Activated CD8-positive, alpha-beta memory T cell treated with anti-CD3 and anti-CD28 coated beads for 36 hours (primary cell): ENCODE results near the gene HIPK1. TPM values are rescaled to one million over a fixed set of nuclear protein-coding genes. Genes with fewer than 3 reads are reported as not detected.

Experiments used
- CTCF ChIA-PET: fragments of 350-600 bp; sonication (Branson Sonifier 250); formaldehyde crosslinking; loops from one replicate; lab custom pipeline; 2021; ENCODE audit warnings: antibody characterized with exemption; lab: Charles Lee
- POLR2A ChIA-PET: fragments of 350-600 bp; sonication (Branson Sonifier 250); formaldehyde crosslinking; loops from one replicate; lab custom pipeline; 2021; ENCODE audit warnings: antibody characterized with exemption; lab: Charles Lee
- total RNA-seq, 2 experiments: library from RNA; stranded (reverse); gene quantifications; one replicate each; pipeline ENCODE4 v1.2.3, GENCODE V29; 2021

The HIPK1 gene
- total RNA-seq, 2 experiments from 2014 or later = 60.7 to 61.7 TPM

GRCh38 chr1:113934511-113935055, 5.5 kb downstream of the HIPK1 start:
- ChIA-PET POLR2A (no interaction called here), CTCF (no interaction called here)

- POLR2A ChIA-PET = interaction anchor here (0.6 to 0.7 kb wide), 2 partner anchors 16 to 55 kb away, joined by 3 to 7 read pairs; no protein-coding TSS in a partner anchor
- CTCF ChIA-PET = no interaction called here
These were observed 6.1 kb downstream of the HIPK1 start for GRCh38 chr1:113935176-113935575.

DNA sequence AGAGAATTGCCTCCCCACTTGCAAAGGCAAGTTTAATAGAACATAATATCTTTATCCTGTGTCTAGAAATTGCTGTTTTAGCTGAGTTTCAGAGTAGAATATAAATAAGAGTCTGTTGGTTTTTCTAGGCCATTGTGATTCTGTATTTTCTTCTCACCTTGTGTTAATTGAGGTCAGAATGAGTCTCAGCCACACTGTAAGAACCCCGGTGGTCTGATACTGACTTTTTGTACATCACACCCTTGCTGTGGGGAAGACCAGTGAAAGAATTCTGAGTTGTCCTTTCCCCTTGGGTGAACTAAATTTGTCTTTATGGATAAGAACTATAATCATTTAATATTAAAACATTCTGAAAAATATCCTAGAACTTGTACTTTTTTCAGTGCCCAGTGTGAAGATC, 6.8 kb downstream of the HIPK1 start:
- CTCF ChIA-PET = no interaction called here
- POLR2A ChIA-PET = interaction anchor here (0.7 kb wide), 1 partner anchor 55 kb away, joined by 3 read pairs; no protein-coding TSS in a partner anchor

DNA sequence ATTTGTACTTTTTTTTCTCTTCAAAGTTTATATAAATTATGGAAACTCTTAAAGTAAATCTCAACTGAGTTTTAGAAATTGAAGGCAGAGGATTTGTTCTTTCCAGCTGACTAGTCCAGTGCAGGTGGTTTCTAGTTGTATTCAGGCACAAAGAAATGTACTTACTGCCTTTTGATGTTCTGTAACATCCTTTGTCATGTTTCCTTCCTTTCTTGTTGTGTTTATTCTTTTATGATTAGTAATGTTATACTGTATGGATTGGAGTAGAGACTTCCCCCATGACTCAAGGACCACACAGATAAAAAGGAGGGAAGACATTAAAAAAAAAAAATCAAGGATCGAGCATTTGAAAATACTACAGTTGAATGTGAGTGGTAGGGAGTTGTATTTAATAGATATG, 8.0 kb downstream of the HIPK1 start:
- ChIA-PET POLR2A (no interaction called here), CTCF (no interaction called here)

- ChIA-PET CTCF (interaction anchor here (0.7 kb wide), 2 partner anchors 15 to 23 kb away, joined by 3 read pairs; no protein-coding TSS in a partner anchor), POLR2A (interaction anchor here (0.7 kb wide), 1 partner anchor 24 kb away, joined by 5 read pairs; no protein-coding TSS in a partner anchor)
These were observed 9.1 kb downstream of the HIPK1 start for GRCh38 chr1:113938192-113938591.

DNA sequence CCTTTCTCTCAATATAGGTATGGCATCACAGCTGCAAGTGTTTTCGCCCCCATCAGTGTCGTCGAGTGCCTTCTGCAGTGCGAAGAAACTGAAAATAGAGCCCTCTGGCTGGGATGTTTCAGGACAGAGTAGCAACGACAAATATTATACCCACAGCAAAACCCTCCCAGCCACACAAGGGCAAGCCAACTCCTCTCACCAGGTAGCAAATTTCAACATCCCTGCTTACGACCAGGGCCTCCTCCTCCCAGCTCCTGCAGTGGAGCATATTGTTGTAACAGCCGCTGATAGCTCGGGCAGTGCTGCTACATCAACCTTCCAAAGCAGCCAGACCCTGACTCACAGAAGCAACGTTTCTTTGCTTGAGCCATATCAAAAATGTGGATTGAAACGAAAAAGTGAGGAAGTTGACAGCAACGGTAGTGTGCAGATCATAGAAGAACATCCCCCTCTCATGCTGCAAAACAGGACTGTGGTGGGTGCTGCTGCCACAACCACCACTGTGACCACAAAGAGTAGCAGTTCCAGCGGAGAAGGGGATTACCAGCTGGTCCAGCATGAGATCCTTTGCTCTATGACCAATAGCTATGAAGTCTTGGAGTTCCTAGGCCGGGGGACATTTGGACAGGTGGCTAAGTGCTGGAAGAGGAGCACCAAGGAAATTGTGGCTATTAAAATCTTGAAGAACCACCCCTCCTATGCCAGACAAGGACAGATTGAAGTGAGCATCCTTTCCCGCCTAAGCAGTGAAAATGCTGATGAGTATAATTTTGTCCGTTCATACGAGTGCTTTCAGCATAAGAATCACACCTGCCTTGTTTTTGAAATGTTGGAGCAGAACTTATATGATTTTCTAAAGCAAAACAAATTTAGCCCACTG, 11.5 kb downstream of the HIPK1 start:
- CTCF ChIA-PET = interaction anchor here (0.6 to 1.6 kb wide), 4 partner anchors 9 to 205 kb away, joined by 4 to 5 read pairs (median 4); no protein-coding TSS in a partner anchor

GRCh38 chr1:113941245-113941559, 12.1 kb downstream of the HIPK1 start:
- CTCF ChIA-PET = interaction anchor here (1.3 to 1.6 kb wide), 3 partner anchors 10 to 22 kb away, joined by 4 to 5 read pairs (median 5); no protein-coding TSS in a partner anchor

More for the DNA sequence above, 11.5 kb downstream of the HIPK1 start:
- POLR2A ChIA-PET = interaction anchor here (1.1 to 1.9 kb wide), 2 partner anchors 10 to 36 kb away, joined by 4 to 12 read pairs; no protein-coding TSS in a partner anchor

DNA sequence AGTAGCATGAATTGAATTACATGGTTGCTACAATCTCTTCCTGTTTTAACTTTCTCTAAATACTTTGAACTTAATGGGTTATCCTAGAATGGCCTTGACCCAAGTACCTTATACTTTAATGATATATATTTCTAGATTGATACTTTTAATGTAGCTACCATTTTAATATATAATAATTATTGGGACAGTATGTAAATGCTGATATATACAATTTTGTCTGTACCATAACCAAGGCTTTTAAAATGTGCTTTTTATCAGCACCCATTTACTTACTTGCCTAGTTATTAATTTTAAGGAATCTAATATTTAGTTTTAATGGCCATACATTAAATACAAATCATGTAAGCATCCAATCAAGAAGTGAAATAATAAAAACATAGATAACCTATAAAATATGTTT, 13.4 kb downstream of the HIPK1 start:
- POLR2A ChIA-PET = no interaction called here
- CTCF ChIA-PET = no interaction called here

More at GRCh38 chr1:113941245-113941559, 12.1 kb downstream of the HIPK1 start:
- POLR2A ChIA-PET = interaction anchor here (1.1 to 1.9 kb wide), 2 partner anchors 10 to 37 kb away, joined by 4 to 12 read pairs; no protein-coding TSS in a partner anchor

GRCh38 chr1:113943028-113943811, 14.1 kb downstream of the HIPK1 start:
- POLR2A ChIA-PET = no interaction called here
- CTCF ChIA-PET = no interaction called here

DNA sequence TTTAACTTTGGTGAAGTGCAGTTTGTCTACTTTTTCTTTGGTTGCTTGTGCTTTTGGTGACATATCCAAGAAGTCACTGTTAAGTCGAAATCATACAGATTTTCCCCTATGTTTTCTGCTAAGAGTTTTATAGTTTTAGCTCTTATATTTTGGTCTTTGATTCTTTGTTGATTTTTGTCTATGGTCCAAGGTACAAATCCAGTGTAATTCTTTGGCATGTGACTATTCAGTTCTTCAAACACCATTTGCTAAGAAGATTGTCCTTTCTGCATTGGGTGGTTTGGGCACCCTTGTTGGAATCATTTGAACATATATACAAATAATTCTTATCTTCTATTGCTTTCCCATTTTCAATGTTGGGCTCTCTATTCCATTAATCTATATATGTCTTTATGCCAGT, 16.2 kb downstream of the HIPK1 start:
- ChIA-PET POLR2A (no interaction called here), CTCF (no interaction called here)

- ChIA-PET POLR2A (interaction anchor here (0.6 to 2.4 kb wide), 2 partner anchors 16 to 683 kb away, joined by 3 to 15 read pairs; partner anchors contain the start of gene HIPK1), CTCF (no interaction called here)
These were observed 17.0 kb downstream of the HIPK1 start for GRCh38 chr1:113946112-113946511.

DNA sequence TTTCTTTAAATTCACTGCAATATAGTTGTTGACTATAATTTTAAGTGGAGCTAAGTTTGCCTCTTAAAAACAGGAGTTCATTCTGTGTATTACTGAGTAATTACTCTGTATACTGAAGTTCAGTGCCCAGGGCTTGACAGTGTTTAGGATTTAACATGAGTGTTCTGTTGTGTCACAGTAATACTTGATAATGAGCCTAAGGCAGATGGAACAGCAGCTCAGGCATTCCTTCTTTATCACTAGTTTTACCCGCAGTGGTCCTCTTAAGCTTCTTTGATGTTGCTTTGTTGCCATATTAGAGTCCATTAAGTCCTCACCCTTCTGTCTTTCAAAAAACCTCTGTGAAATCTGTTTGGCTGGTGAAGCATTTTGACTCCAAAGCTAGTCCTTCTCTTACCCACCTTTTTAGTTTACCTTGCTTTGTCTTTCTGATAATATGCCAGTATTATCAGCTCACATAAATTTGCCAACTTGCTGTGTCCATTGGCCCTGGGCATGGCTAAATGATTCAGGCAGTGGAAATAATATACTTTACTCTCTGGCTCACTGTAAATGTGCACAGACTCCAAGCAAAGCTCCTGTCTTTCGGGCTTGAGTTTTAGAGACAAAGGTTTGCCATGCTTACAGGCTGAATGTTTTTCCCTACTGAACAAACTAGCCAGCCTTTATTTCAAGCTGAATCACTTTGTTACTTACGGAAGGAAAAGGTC, 17.7 kb downstream of the HIPK1 start:
- CTCF ChIA-PET = interaction anchor here (0.6 to 1.2 kb wide), 4 partner anchors 10 to 187 kb away, joined by 3 to 4 read pairs (median 3); no protein-coding TSS in a partner anchor
- POLR2A ChIA-PET = interaction anchor here (1.8 to 2.4 kb wide), 2 partner anchors 17 to 43 kb away, joined by 4 to 15 read pairs; partner anchors contain the start of genes AP4B1 and HIPK1

- ChIA-PET POLR2A (interaction anchor here (0.5 to 2.4 kb wide), 3 partner anchors 18 to 564 kb away, joined by 4 to 15 read pairs (median 4); partner anchors contain the start of genes AP4B1 and HIPK1), CTCF (interaction anchor here (1.0 to 1.2 kb wide), 3 partner anchors 9 to 17 kb away, joined by 3 read pairs; no protein-coding TSS in a partner anchor)
These were observed 18.4 kb downstream of the HIPK1 start for GRCh38 chr1:113947388-113948107.

- POLR2A ChIA-PET = interaction anchor here (1.8 to 2.4 kb wide), 2 partner anchors 18 to 44 kb away, joined by 4 to 15 read pairs; partner anchors contain the start of genes AP4B1 and HIPK1
These were observed 19.0 kb downstream of the HIPK1 start for GRCh38 chr1:113948151-113948550.

DNA sequence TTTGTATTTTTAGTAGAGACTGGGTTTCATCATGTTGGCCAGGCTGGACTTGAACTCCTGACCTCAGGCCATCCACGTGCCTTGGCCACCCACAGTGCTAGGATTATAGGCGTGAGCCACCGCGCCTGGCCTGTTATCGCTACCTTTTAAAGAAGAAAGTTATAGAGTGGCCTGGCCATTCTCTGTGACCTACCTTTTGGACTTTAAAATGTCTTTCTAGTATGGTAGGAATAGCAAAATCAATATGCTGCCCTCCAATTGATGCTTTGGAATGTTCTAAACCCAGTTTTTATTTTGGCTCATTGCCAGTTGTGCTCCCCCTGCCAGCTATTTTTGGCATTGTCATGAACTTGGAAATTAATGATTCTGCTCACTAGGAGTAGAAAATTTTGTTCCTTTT, 19.9 kb downstream of the HIPK1 start:
- CTCF ChIA-PET = interaction anchor here (0.6 to 1.1 kb wide), 3 partner anchors 19 to 71 kb away, joined by 3 read pairs; partner anchors contain the start of gene HIPK1
- POLR2A ChIA-PET = interaction anchor here (0.5 kb wide), 1 partner anchor 41 kb away, joined by 3 read pairs; no protein-coding TSS in a partner anchor

More at GRCh38 chr1:113948151-113948550, 19.0 kb downstream of the HIPK1 start:
- CTCF ChIA-PET = interaction anchor here (0.6 to 1.2 kb wide), 4 partner anchors 8 to 47 kb away, joined by 3 read pairs; partner anchors contain the start of gene HIPK1

DNA sequence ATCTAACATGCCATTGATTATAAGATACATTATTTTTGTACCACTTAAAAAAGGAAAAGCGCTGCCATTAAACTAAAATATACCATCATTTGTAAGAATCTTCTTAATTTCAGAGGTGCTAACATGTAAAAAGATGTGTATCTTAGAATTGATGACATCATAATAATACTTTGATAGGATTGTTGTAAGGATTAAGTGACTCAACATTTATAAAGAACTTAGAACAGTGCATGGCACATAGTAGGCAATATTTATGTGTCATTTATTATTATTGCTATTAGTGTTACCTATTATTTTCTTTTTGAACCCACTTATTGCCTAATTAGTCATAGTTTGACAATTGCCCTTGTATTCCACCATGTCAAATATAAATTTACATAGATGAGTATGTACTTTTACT, 21.8 kb downstream of the HIPK1 start:
- ChIA-PET CTCF (interaction anchor here (1.0 kb wide), 3 partner anchors 10 to 30 kb away, joined by 3 to 5 read pairs (median 3); no protein-coding TSS in a partner anchor), POLR2A (no interaction called here)

- POLR2A ChIA-PET = interaction anchor here (0.6 to 0.7 kb wide), 2 partner anchors 16 to 19 kb away, joined by 7 read pairs; no protein-coding TSS in a partner anchor
- CTCF ChIA-PET = interaction anchor here (0.7 to 1.2 kb wide), 5 partner anchors 11 to 342 kb away, joined by 3 to 6 read pairs (median 4); partner anchors contain the start of gene HIPK1
These were observed 22.6 kb downstream of the HIPK1 start for GRCh38 chr1:113951719-113952118.
